Hepatocyte (in vitro differentiated cells): ENCODE measurements around the gene C1QTNF7. TPM values are rescaled to one million over a fixed set of nuclear protein-coding genes. Genes with fewer than 3 reads are reported as not detected.

Source experiments
- DNase-seq: peaks from one replicate; pipeline ENCODE4 v3.0.0-alpha.2; 2016; ENCODE audit warnings: low spot score
- H2AFZ ChIP-seq: fragments of 200-600 bp; sonication (generic); 2 replicates; pipeline ENCODE4 v1.6.0; 2016; ENCODE audit warnings: antibody characterized with exemption, mild to moderate bottlenecking
- H3K27ac ChIP-seq: fragments of 200-600 bp; sonication (generic); 2 replicates; pipeline ENCODE4 v1.5.1; 2016; ENCODE audit warnings: mild to moderate bottlenecking
- H3K27me3 ChIP-seq: fragments of 200-600 bp; sonication (generic); 2 replicates; pipeline ENCODE4 v1.6.1; 2016
- H3K36me3 ChIP-seq: fragments of 200-600 bp; sonication (generic); replicated peaks from 2 replicates; pipeline ENCODE4 v1.5.1; 2016; ENCODE audit warnings: low read depth; ENCODE audit not compliant: insufficient read depth
- H3K4me1 ChIP-seq: fragments of 200-600 bp; sonication (generic); 2 replicates; pipeline ENCODE4 v1.5.1; 2016; ENCODE audit warnings: mild to moderate bottlenecking, moderate library complexity; ENCODE audit not compliant: insufficient read depth
- H3K4me2 ChIP-seq: fragments of 200-600 bp; sonication (generic); 2 replicates; pipeline ENCODE4 v1.6.0; 2016
- H3K4me3 ChIP-seq: fragments of 200-600 bp; sonication (generic); 2 replicates; pipeline ENCODE4 v1.5.1; 2016; ENCODE audit warnings: mild to moderate bottlenecking
- H3K79me2 ChIP-seq: fragments of 200-600 bp; sonication (generic); 2 replicates; pipeline ENCODE4 v1.6.0; 2017; ENCODE audit warnings: mild to moderate bottlenecking
- H3K9me2 ChIP-seq: fragments of 200-600 bp; sonication (generic); replicated peaks from 2 replicates; pipeline ENCODE4 v1.6.0; 2017; ENCODE audit warnings: mild to moderate bottlenecking; ENCODE audit not compliant: insufficient read depth
- H3K9me3 ChIP-seq: fragments of 200-600 bp; sonication (generic); 2 replicates; pipeline ENCODE4 v1.5.1; 2016; ENCODE audit warnings: low read depth, mild to moderate bottlenecking
- H4K20me1 ChIP-seq: fragments of 200-600 bp; sonication (generic); 2 replicates; pipeline ENCODE4 v1.6.0; 2016; ENCODE audit warnings: mild to moderate bottlenecking; ENCODE audit not compliant: insufficient read depth, poor library complexity, severe bottlenecking
- CTCF ChIP-seq: fragments of 200-600 bp; sonication (generic); IDR thresholded peaks from 2 replicates; pipeline ENCODE4 v1.5.1; 2016; ENCODE audit warnings: antibody characterized with exemption, mild to moderate bottlenecking; ENCODE audit not compliant: poor library complexity
- EZH2 ChIP-seq: fragments of 200-600 bp; sonication (generic); IDR thresholded peaks from 2 replicates; pipeline ENCODE4 v1.6.1; 2016; ENCODE audit warnings: antibody characterized with exemption, mild to moderate bottlenecking, borderline replicate concordance
- EZH2phosphoT487 ChIP-seq: fragments of 200-600 bp; sonication (generic); IDR thresholded peaks from one replicate; pipeline ENCODE4 v1.6.1; 2018; ENCODE audit warnings: antibody characterized with exemption, mild to moderate bottlenecking, low read depth, moderate library complexity; ENCODE audit not compliant: unreplicated experiment, severe bottlenecking
- WGBS: methylation state at CpG from one replicate; pipeline ENCODE4 v1.1.6; 2016; ENCODE audit warnings: low lambda C conversion rate; ENCODE audit errors: missing lambda C conversion rate; 5-methylcytosine and 5-hydroxymethylcytosine counted together
- polyA plus RNA-seq: library from polyadenylated mRNA; unstranded; fragments of >200 nt; fragmentation: Nextera tagmentation; extraction: Ambion mirVana; gene quantifications from 2 replicates; pipeline ENCODE4 v1.2.1, GENCODE V29; 2016
- total RNA-seq: library from RNA; depleted of rRNA; stranded (reverse); fragments of >200 nt; gene quantifications from 2 replicates; pipeline ENCODE4 v1.2.3, GENCODE V29; 2014

The C1QTNF7 gene
- total and polyA plus RNA-seq, 2 experiments from 2014 or later = 1.4 TPM

- Histone ChIP-seq H2AFZ (no peak overlapping the region), H3K27ac (no peak overlapping the region), H3K4me1 (no peaks in the 10 kb centered on the region), H3K4me2 (no peak overlapping the region), H3K9me3 (peaks cover 20% of the 10 kb centered on the region), H3K79me2 (no peaks in the 10 kb centered on the region), H3K9me2 (no peaks in the 10 kb centered on the region), H3K27me3 (no peaks in the 10 kb centered on the region), H4K20me1 (no peaks in the 10 kb centered on the region), H3K4me3 (no peak overlapping the region), H3K36me3 (no peaks in the 10 kb centered on the region)
- DNase-seq = no peak
- no peak for TF ChIP-seq EZH2
- no peak for TF ChIP-seq CTCF
- no peak for TF ChIP-seq EZH2phosphoT487
- WGBS = 78% methylated on average over 6 of the region's 6 CpGs
These were observed 61.0 kb downstream of the C1QTNF7 start for GRCh38 chr4:15488658-15489470.

GRCh38 chr4:15489551-15489950, 61.7 kb downstream of the C1QTNF7 start:
- H3K9me2 ChIP-seq = no peaks in the 10 kb centered on the region
- H3K9me3 ChIP-seq = peaks cover 20% of the 10 kb centered on the region
- no peak overlapping the region for H3K4me3 ChIP-seq
- H3K27ac ChIP-seq = no peak overlapping the region
- DNase-seq = no peak
- H3K27me3 ChIP-seq = no peaks in the 10 kb centered on the region
- H4K20me1 ChIP-seq = no peaks in the 10 kb centered on the region
- no peaks in the 10 kb centered on the region for H3K4me1 ChIP-seq
- H3K79me2 ChIP-seq = no peaks in the 10 kb centered on the region
- no peak overlapping the region for H3K4me2 ChIP-seq
- no peaks in the 10 kb centered on the region for H3K36me3 ChIP-seq
- WGBS = 96% methylated on average over 2 of the region's 2 CpGs
- TF ChIP-seq EZH2 = no peak
- no peak for TF ChIP-seq EZH2phosphoT487
- TF ChIP-seq CTCF = no peak
- no peak overlapping the region for H2AFZ ChIP-seq

- no peaks in the 10 kb centered on the region for H3K9me2 ChIP-seq
- H4K20me1 ChIP-seq = no peaks in the 10 kb centered on the region
- no peak for TF ChIP-seq CTCF
- TF ChIP-seq EZH2 = no peak
- no peak for TF ChIP-seq EZH2phosphoT487
- no peak overlapping the region for H2AFZ ChIP-seq
- H3K79me2 ChIP-seq = no peaks in the 10 kb centered on the region
- H3K27ac ChIP-seq = no peak overlapping the region
- DNase-seq = no peak
- no peak overlapping the region for H3K4me3 ChIP-seq
- H3K27me3 ChIP-seq = no peaks in the 10 kb centered on the region
- no peaks in the 10 kb centered on the region for H3K4me1 ChIP-seq
- H3K36me3 ChIP-seq = no peaks in the 10 kb centered on the region
- H3K9me3 ChIP-seq = peaks cover 4% of the 10 kb centered on the region
- H3K4me2 ChIP-seq = no peak overlapping the region
These were observed 65.6 kb downstream of the C1QTNF7 start for GRCh38 chr4:15493411-15493810.

- Histone ChIP-seq H3K4me1 (no peaks in the 10 kb centered on the region), H2AFZ (no peak overlapping the region), H3K27me3 (no peaks in the 10 kb centered on the region), H3K9me3 (peaks cover 4% of the 10 kb centered on the region), H3K27ac (no peak overlapping the region), H3K9me2 (no peaks in the 10 kb centered on the region), H3K79me2 (no peaks in the 10 kb centered on the region), H3K4me2 (no peak overlapping the region), H4K20me1 (no peaks in the 10 kb centered on the region), H3K4me3 (no peak overlapping the region), H3K36me3 (no peaks in the 10 kb centered on the region)
- no peak for DNase-seq
- no peak for TF ChIP-seq EZH2
- no peak for TF ChIP-seq CTCF
- TF ChIP-seq EZH2phosphoT487 = no peak
- WGBS = 95% methylated on average over 1 of the region's 1 CpG
These were observed 67.8 kb downstream of the C1QTNF7 start for GRCh38 chr4:15495621-15496020.
